ENCODE data around the gene NUDC.

NUDC gene

GRCh38 chr1:26950602-26951001 is 29.1 kb downstream of the NUDC start (continued):
- TF ChIP-seq, protein P1, sequence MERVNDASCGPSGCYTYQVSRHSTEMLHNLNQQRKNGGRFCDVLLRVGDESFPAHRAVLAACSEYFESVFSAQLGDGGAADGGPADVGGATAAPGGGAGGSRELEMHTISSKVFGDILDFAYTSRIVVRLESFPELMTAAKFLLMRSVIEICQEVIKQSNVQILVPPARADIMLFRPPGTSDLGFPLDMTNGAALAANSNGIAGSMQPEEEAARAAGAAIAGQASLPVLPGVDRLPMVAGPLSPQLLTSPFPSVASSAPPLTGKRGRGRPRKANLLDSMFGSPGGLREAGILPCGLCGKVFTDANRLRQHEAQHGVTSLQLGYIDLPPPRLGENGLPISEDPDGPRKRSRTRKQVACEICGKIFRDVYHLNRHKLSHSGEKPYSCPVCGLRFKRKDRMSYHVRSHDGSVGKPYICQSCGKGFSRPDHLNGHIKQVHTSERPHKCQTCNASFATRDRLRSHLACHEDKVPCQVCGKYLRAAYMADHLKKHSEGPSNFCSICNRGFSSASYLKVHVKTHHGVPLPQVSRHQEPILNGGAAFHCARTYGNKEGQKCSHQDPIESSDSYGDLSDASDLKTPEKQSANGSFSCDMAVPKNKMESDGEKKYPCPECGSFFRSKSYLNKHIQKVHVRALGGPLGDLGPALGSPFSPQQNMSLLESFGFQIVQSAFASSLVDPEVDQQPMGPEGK (CRISPR knock-in tag; IDR thresholded peaks at IDR 0.05; ENCODE audit: borderline replicate concordance): no peak
- TF ChIP-seq ZFP3 (CRISPR knock-in tag; IDR thresholded peaks at IDR 0.05): no peak

DNA sequence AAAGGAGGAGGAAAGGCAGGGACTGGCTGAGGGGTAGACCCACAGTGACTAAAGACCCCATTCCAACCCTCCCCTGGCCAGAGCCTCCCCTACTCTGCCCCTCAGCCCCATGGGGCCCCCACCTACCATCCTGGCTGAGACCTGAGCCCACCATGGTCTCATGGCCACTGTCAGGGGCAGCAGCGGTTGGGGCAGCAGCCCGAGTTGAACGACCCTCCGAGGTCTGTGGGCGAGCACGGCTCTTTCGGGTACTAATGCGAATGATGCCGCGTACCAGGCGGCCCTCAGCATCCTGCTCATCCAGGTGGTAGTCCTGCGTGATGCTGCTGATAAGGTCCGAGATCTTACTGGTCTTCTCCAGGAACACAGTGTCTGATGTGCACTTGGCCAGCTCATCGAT is 29.7 kb downstream of the NUDC start:
- TF ChIP-seq GLIS3 (CRISPR knock-in tag; IDR thresholded peaks at IDR 0.05): no peak
- TF ChIP-seq TOX (CRISPR knock-in tag; IDR thresholded peaks at IDR 0.05; ENCODE audit: borderline replicate concordance): no peak
- TF ChIP-seq ISL1 (CRISPR knock-in tag; IDR thresholded peaks at IDR 0.05): no peak
- TF ChIP-seq, protein P2, sequence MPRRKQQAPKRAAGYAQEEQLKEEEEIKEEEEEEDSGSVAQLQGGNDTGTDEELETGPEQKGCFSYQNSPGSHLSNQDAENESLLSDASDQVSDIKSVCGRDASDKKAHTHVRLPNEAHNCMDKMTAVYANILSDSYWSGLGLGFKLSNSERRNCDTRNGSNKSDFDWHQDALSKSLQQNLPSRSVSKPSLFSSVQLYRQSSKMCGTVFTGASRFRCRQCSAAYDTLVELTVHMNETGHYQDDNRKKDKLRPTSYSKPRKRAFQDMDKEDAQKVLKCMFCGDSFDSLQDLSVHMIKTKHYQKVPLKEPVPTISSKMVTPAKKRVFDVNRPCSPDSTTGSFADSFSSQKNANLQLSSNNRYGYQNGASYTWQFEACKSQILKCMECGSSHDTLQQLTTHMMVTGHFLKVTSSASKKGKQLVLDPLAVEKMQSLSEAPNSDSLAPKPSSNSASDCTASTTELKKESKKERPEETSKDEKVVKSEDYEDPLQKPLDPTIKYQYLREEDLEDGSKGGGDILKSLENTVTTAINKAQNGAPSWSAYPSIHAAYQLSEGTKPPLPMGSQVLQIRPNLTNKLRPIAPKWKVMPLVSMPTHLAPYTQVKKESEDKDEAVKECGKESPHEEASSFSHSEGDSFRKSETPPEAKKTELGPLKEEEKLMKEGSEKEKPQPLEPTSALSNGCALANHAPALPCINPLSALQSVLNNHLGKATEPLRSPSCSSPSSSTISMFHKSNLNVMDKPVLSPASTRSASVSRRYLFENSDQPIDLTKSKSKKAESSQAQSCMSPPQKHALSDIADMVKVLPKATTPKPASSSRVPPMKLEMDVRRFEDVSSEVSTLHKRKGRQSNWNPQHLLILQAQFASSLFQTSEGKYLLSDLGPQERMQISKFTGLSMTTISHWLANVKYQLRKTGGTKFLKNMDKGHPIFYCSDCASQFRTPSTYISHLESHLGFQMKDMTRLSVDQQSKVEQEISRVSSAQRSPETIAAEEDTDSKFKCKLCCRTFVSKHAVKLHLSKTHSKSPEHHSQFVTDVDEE (CRISPR knock-in tag; IDR thresholded peaks at IDR 0.05): no peak
- no peak for TF ChIP-seq ZFP3 (CRISPR knock-in tag; IDR thresholded peaks at IDR 0.05)
- no peak for TF ChIP-seq ESRRG (CRISPR knock-in tag; IDR thresholded peaks at IDR 0.05)
- no peak for TF ChIP-seq ZNF70 (CRISPR knock-in tag; IDR thresholded peaks at IDR 0.05)
- no peak for TF ChIP-seq RARB (CRISPR knock-in tag; IDR thresholded peaks at IDR 0.05)
- TF ChIP-seq POU6F1 (CRISPR knock-in tag; IDR thresholded peaks at IDR 0.05; ENCODE audit: borderline replicate concordance, low read depth): no peak
- TF ChIP-seq OSR1 (CRISPR knock-in tag; IDR thresholded peaks at IDR 0.05): no peak
- no peak for TF ChIP-seq BACH2 (CRISPR knock-in tag; IDR thresholded peaks at IDR 0.05; ENCODE audit: borderline replicate concordance)
- TF ChIP-seq SNAI2 (CRISPR knock-in tag; IDR thresholded peaks at IDR 0.05): no peak
- TF ChIP-seq ARNTL (CRISPR knock-in tag; IDR thresholded peaks at IDR 0.05; ENCODE audit: borderline replicate concordance, low read depth): no peak
- TF ChIP-seq CSRNP3 (CRISPR knock-in tag; IDR thresholded peaks at IDR 0.05): no peak
- TF ChIP-seq, protein P1 (CRISPR knock-in tag; IDR thresholded peaks at IDR 0.05; ENCODE audit: borderline replicate concordance): no peak
- TF ChIP-seq ZNF8 (CRISPR knock-in tag; IDR thresholded peaks at IDR 0.05): no peak
- no peak for ATAC-seq

- no peak for ATAC-seq
- TF ChIP-seq POU6F1 (CRISPR knock-in tag; IDR thresholded peaks at IDR 0.05; ENCODE audit: borderline replicate concordance, low read depth) (no peak), ZNF8 (CRISPR knock-in tag; IDR thresholded peaks at IDR 0.05) (no peak), PPARA (CRISPR knock-in tag; IDR thresholded peaks at IDR 0.05; ENCODE audit: borderline replicate concordance) (no peak), ISL1 (CRISPR knock-in tag; IDR thresholded peaks at IDR 0.05) (no peak), TOX (CRISPR knock-in tag; IDR thresholded peaks at IDR 0.05; ENCODE audit: borderline replicate concordance) (no peak), TCF4 (CRISPR knock-in tag; IDR thresholded peaks at IDR 0.05; ENCODE audit: borderline replicate concordance) (no peak), ZFP3 (CRISPR knock-in tag; IDR thresholded peaks at IDR 0.05) (no peak), CSDC2 (CRISPR knock-in tag; IDR thresholded peaks at IDR 0.05) (no peak)
These were observed 30.4 kb downstream of the NUDC start for GRCh38 chr1:26951821-26952497.

Data from SK-N-SH treated with all-trans-retinoic acid at 6 μM for 48 hours (cell line).